Endothelial cell of umbilical vein (primary cell): ENCODE measurements around the gene HSPA12A.

ENCODE experiments used
- CTCF ChIP-seq, 2 donors: IDR thresholded peaks; 1 replicate in 1 of 2; 2 replicates in 1 of 2; pipeline ENCODE4 v1.5.1; 2011; ENCODE audit warnings: low read length in 2 of 2, mild to moderate bottlenecking in 2 of 2, moderate library complexity in 2 of 2, control low read depth in 1 of 2, inconsistent platforms in 1 of 2, low read depth in 1 of 2; ENCODE audit not compliant: insufficient read depth in 1 of 2; ENCODE audit errors: extremely low read depth in 1 of 2
- EZH2 ChIP-seq: IDR thresholded peaks from 2 replicates; pipeline ENCODE4 v1.6.1; 2012; ENCODE audit warnings: borderline replicate concordance, low read depth, mild to moderate bottlenecking, moderate library complexity, low read length, inconsistent platforms; ENCODE audit not compliant: severe bottlenecking
- POLR2A ChIP-seq: IDR thresholded peaks from 2 replicates; pipeline ENCODE4 v1.6.1; 2012; ENCODE audit warnings: low read depth, mild to moderate bottlenecking, control low read depth, low read length
- POLR2AphosphoS5 ChIP-seq: IDR thresholded peaks from 2 replicates; pipeline ENCODE4 v1.6.1; 2012; ENCODE audit warnings: low read depth, mild to moderate bottlenecking, control low read depth, low read length, moderate library complexity; ENCODE audit not compliant: insufficient read depth

GRCh38 chr10:116733566-116733965, 8.8 kb downstream of the HSPA12A start:
- TF ChIP-seq POLR2A (no peak), CTCF (IDR thresholded peaks at IDR 0.05; ENCODE audit: extremely low read depth in 1 of 2, insufficient read depth in 1 of 2, low read depth in 1 of 2, low read length in 2 of 2) (no peak), POLR2AphosphoS5 (no peak), EZH2 (no peak)
